Progenitor cell of endocrine pancreas (in vitro differentiated cells): Measurements from ENCODE around the gene CPN2. TPM values are rescaled to one million over a fixed set of nuclear protein-coding genes. Genes with fewer than 3 reads are reported as not detected.

Experiments
- DNase-seq: peaks from one replicate; pipeline ENCODE4 v3.0.0; 2021; ENCODE audit warnings: low spot score; ENCODE audit not compliant: unreplicated experiment
- H3K27ac Mint-ChIP-seq: 2 replicates; pipeline ENCODE4 v1.8.0; 2021; ENCODE audit warnings: mild to moderate bottlenecking, moderate library complexity, mixed read lengths
- H3K27me3 Mint-ChIP-seq: 2 replicates; pipeline ENCODE4 v1.8.0; 2021; ENCODE audit warnings: mixed read lengths
- H3K36me3 Mint-ChIP-seq: 2 replicates; pipeline ENCODE4 v1.8.0; 2022; ENCODE audit warnings: mixed read lengths; ENCODE audit not compliant: insufficient read depth
- H3K4me1 Mint-ChIP-seq: 2 replicates; pipeline ENCODE4 v1.8.0; 2021; ENCODE audit warnings: low read depth, mixed read lengths
- H3K4me3 Mint-ChIP-seq: 2 replicates; pipeline ENCODE4 v1.8.0; 2021; ENCODE audit warnings: low read depth, mild to moderate bottlenecking, moderate library complexity, mixed read lengths
- H3K9me3 Mint-ChIP-seq: 2 replicates; pipeline ENCODE4 v1.8.0; 2021; ENCODE audit warnings: low read depth, mixed read lengths
- total RNA-seq: library from RNA; stranded (reverse); gene quantifications from 2 replicates; pipeline ENCODE4 v1.2.1, GENCODE V29; 2021
- TF ChIP-seq, protein P1 (sequence below): fragments of 200-600 bp; sonication (generic); IDR thresholded peaks from one replicate; pipeline ENCODE4 v1.5.0; 2021; ENCODE audit warnings: antibody characterized with exemption, mild to moderate bottlenecking; ENCODE audit not compliant: unreplicated experiment

Gene CPN2
- total RNA-seq, 1 donor from 2014 or later = not detected

DNA sequence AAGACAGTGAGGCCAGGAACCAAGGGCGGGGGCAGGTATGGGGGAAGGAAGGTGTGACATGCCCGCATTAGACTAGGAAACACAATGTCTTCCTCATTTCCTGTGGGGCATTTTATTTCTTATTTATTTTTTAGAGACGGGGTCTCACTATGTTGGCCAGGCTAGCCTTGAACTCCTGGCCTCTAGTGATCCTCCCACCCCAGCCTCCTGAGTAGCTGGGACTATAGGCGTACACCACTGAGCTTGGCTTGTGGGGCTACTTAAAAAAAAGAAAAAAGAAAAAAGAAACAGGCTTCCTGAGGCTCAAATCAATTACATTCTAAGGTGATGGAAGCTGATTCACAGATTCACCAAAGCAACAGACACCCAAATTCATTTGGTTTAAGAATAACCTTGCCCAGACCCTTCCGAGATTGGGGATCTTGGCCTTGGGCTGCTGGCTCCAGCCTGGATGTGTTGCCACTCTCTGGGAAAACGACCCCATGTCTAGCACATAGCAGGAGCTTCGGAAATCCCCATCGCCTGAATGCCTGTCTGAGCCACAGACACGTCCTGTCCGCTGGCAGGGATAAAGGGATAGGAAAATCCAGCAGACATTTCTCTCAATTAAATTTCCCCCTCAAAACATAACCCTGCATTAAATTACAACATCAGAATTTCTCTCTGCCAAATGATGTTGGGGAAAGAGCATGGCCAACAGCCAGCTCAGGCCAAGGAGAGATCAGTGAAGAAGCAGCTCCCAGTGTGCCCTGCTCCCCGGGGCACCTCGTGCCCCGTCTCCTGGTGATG lies 13.0 kb downstream of the CPN2 start:
- Mint-ChIP-seq H3K27me3 (peaks cover 26% of the 10 kb centered on the region), H3K9me3 (no peaks in the 10 kb centered on the region), H3K36me3 (no peaks in the 10 kb centered on the region), H3K27ac (no peak overlapping the region), H3K4me1 (peaks cover 22% of the 10 kb centered on the region), H3K4me3 (no peak overlapping the region)
- TF ChIP-seq, protein P1, sequence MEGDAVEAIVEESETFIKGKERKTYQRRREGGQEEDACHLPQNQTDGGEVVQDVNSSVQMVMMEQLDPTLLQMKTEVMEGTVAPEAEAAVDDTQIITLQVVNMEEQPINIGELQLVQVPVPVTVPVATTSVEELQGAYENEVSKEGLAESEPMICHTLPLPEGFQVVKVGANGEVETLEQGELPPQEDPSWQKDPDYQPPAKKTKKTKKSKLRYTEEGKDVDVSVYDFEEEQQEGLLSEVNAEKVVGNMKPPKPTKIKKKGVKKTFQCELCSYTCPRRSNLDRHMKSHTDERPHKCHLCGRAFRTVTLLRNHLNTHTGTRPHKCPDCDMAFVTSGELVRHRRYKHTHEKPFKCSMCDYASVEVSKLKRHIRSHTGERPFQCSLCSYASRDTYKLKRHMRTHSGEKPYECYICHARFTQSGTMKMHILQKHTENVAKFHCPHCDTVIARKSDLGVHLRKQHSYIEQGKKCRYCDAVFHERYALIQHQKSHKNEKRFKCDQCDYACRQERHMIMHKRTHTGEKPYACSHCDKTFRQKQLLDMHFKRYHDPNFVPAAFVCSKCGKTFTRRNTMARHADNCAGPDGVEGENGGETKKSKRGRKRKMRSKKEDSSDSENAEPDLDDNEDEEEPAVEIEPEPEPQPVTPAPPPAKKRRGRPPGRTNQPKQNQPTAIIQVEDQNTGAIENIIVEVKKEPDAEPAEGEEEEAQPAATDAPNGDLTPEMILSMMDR = no peak
- no peak for DNase-seq

- H3K36me3 Mint-ChIP-seq = no peaks in the 10 kb centered on the region
- H3K27me3 Mint-ChIP-seq = peaks cover 16% of the 10 kb centered on the region
- H3K4me3 Mint-ChIP-seq = no peak overlapping the region
- TF ChIP-seq, protein P1 = no peak
- peak overlapping the region; percentile 81 for H3K27ac Mint-ChIP-seq
- H3K9me3 Mint-ChIP-seq = no peaks in the 10 kb centered on the region
- H3K4me1 Mint-ChIP-seq = peaks cover 30% of the 10 kb centered on the region
- DNase-seq = no peak
Observed at GRCh38 chr3:194336601-194337355, 14.3 kb downstream of the CPN2 start.

DNA sequence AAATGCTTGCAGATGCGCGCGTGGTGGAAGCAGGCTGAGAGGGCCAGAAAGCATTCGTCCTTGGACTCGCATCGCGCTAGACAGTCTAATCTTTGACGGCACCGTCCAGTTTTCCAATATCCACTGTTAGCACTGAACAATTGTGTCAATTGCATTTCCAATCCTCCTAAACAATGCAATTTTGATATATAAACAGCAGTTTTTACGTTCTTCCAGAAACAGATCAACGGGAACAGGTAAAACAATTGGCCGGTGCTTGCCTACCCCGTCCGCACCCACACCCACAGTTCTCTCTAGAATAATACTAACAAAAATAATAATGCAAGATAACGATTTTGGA lies 17.2 kb downstream of the CPN2 start:
- TF ChIP-seq, protein P1 = no peak
- no peaks in the 10 kb centered on the region for H3K9me3 Mint-ChIP-seq
- H3K36me3 Mint-ChIP-seq = no peaks in the 10 kb centered on the region
- H3K27ac Mint-ChIP-seq = no peak overlapping the region
- H3K4me3 Mint-ChIP-seq = peak overlapping the region; percentile 9
- peaks cover 22% of the 10 kb centered on the region for H3K4me1 Mint-ChIP-seq
- peaks cover 13% of the 10 kb centered on the region for H3K27me3 Mint-ChIP-seq
- no peak for DNase-seq

- Mint-ChIP-seq H3K4me3 (peak overlapping the region; percentile 64), H3K27me3 (peaks cover 13% of the 10 kb centered on the region), H3K36me3 (no peaks in the 10 kb centered on the region), H3K4me1 (peaks cover 22% of the 10 kb centered on the region), H3K9me3 (no peaks in the 10 kb centered on the region), H3K27ac (no peak overlapping the region)
- peak; percentile 94 for DNase-seq
- TF ChIP-seq, protein P1 = peak; percentile 99
Observed at GRCh38 chr3:194333212-194333980, 17.7 kb downstream of the CPN2 start.

GRCh38 chr3:194332858-194333211 lies 18.3 kb downstream of the CPN2 start:
- Mint-ChIP-seq H3K27ac (peak overlapping the region; percentile 42), H3K27me3 (peaks cover 13% of the 10 kb centered on the region), H3K9me3 (no peaks in the 10 kb centered on the region), H3K36me3 (no peaks in the 10 kb centered on the region), H3K4me3 (peak overlapping the region; percentile 64), H3K4me1 (peaks cover 22% of the 10 kb centered on the region)
- TF ChIP-seq, protein P1 = no peak
- no peak for DNase-seq
